Activated CD8-positive, alpha-beta T cell treated with anti-CD3 and anti-CD28 coated beads, Interleukin-2, amount 10 ng/mL, durations not matched to agents 7 days and 5 days (primary cell): ENCODE data around the gene PKN3. TPM values are rescaled to one million over a fixed set of nuclear protein-coding genes. Genes with fewer than 3 reads are reported as not detected.

Experiments
- ATAC-seq: fragments of 150-1000 bp; cut with Tn5 transposase; one replicate; pipeline ENCODE4 v1.10.0; 2021; ENCODE audit warnings: moderate library complexity
- CTCF ChIA-PET: fragments of 350-600 bp; sonication (Branson Sonifier 250); formaldehyde crosslinking; loops from one replicate; lab custom pipeline; 2021; ENCODE audit warnings: antibody characterized with exemption; lab: Charles Lee
- POLR2A ChIA-PET: fragments of 350-600 bp; sonication (Branson Sonifier 250); formaldehyde crosslinking; loops from one replicate; lab custom pipeline; 2021; ENCODE audit warnings: antibody characterized with exemption; lab: Charles Lee
- DNase-seq: peaks from one replicate; pipeline ENCODE4 v3.0.0-alpha.2; 2020
- H3K27ac Mint-ChIP-seq: one replicate; pipeline ENCODE4 v1.8.0; 2021; ENCODE audit warnings: mild to moderate bottlenecking, mixed read lengths
- H3K27me3 Mint-ChIP-seq: one replicate; pipeline ENCODE4 v1.8.0; 2021; ENCODE audit warnings: low read depth, mixed read lengths
- H3K36me3 Mint-ChIP-seq: one replicate; pipeline ENCODE4 v1.8.0; 2021; ENCODE audit warnings: low read depth, mixed read lengths
- H3K4me1 Mint-ChIP-seq: one replicate; pipeline ENCODE4 v1.8.0; 2021; ENCODE audit warnings: low read depth, mixed read lengths
- H3K4me3 Mint-ChIP-seq: one replicate; pipeline ENCODE4 v1.8.0; 2021; ENCODE audit warnings: mild to moderate bottlenecking, mixed read lengths
- H3K9me3 Mint-ChIP-seq: one replicate; pipeline ENCODE4 v1.8.0; 2022; ENCODE audit warnings: mixed read lengths; ENCODE audit not compliant: insufficient read depth
- total RNA-seq, 2 experiments: library from RNA; stranded (reverse); gene quantifications; one replicate each; pipeline ENCODE4 v1.2.3, GENCODE V29; 2021

PKN3 gene
- total RNA-seq, 2 experiments from 2014 or later: 7.6 to 8.0 TPM

DNA sequence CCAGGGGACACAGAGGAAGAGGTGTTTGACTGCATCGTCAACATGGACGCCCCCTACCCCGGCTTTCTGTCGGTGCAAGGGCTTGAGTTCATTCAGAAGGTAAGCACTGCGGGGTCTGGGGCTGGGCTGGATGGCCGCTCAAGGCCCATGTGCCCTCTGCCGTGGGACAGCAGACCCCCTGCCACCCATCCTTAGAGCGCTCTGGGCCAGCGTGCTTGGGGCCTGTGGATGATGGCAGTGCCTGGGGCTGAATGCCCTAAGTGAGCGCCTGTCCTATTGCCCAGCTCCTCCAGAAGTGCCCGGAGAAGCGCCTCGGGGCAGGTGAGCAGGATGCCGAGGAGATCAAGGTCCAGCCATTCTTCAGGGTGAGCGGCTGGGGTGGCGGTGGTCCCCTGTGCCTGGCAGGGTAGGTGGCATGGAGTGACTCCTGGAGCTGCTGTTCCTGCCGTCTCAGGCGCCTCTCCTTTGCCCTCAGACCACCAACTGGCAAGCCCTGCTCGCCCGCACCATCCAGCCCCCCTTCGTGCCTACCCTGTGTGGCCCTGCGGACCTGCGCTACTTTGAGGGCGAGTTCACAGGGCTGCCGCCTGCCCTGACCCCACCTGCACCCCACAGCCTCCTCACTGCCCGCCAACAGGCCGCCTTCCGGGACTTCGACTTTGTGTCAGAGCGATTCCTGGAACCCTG lies 17.8 kb downstream of the PKN3 start:
- POLR2A ChIA-PET: no interaction called here
- H3K9me3 Mint-ChIP-seq: no peaks in the 10 kb centered on the region
- no peak for ATAC-seq

DNA sequence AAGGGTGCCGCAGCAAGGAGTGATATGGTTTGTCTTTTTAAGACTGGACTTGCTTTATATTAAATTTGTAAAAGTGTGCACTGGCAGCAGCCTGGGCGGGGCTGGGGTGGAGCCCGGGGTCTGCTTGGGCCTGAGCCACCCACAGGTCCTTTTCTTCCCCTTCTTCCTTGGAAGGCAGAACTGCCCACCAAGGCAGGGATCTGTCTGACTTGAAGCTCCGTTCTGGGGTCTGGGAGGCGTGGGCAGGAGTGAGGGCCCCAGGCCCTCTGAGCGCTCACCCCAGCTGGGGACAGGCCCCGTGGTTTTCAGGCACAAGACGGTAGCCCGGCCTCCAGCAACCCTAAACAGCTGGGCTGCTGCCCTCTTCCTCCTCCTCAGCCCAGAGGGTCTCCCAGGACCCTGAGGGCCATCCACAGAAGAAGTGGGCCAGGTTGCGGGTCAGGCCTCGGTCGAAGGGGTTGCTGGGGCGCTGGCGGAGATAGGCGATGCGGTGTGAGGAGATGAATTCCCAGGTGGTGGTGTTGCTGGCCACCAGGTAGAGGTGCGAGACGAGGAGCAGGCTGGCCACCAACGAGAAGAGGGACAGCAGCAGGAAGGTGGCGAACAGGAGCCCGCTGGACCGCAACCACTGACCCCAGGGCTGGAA lies 18.7 kb downstream of the PKN3 start:
- ChIA-PET CTCF (no interaction called here), POLR2A (no interaction called here)
- ATAC-seq (no peak), DNase-seq (no peak)
- Mint-ChIP-seq H3K4me1 (peaks cover 38% of the 10 kb centered on the region), H3K36me3 (peaks cover 34% of the 10 kb centered on the region), H3K9me3 (no peaks in the 10 kb centered on the region), H3K4me3 (no peak overlapping the region), H3K27me3 (no peaks in the 10 kb centered on the region), H3K27ac (no peak overlapping the region)

More for the DNA sequence above, 17.8 kb downstream of the PKN3 start:
- H3K27me3 Mint-ChIP-seq: no peaks in the 10 kb centered on the region
- no peak overlapping the region for H3K27ac Mint-ChIP-seq
- peaks cover 31% of the 10 kb centered on the region for H3K4me1 Mint-ChIP-seq
- H3K4me3 Mint-ChIP-seq: no peak overlapping the region
- no peak for DNase-seq
- H3K36me3 Mint-ChIP-seq: peaks cover 34% of the 10 kb centered on the region
- CTCF ChIA-PET: no interaction called here

DNA sequence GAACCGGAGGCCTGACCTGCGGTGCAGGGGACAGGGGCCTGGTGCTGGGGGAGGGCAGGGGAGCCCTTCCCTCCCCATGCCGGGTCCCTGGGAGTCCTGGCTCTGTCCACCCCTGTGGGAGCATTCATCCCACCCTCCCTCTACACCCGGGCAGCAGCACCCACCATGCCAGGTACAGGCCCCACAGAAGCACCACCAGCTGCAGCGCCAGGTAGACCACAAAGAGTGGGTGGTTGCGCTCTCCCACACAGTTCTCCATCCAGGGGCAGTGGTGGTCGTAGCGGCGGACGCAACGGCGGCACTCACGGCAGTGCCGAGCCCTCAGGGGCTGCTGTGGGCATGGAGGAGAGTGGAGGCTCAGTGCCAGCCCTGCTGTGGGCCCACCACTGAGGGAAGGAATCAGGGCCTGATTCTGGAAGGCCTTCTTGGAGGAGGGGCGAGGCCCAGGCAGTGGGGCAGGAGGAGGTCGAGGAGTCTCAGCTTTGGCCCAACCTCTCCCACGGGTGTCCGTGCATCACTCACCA lies 19.2 kb downstream of the PKN3 start:
- DNase-seq (no peak), ATAC-seq (no peak)
- H3K27ac Mint-ChIP-seq: no peak overlapping the region
- ChIA-PET POLR2A (interaction anchor here (1.6 kb wide), 1 partner anchor 32 kb away, joined by 6 read pairs; the partner anchor contains the start of gene SET), CTCF (interaction anchor here (2.8 kb wide), 1 partner anchor 19 kb away, joined by 13 read pairs; the partner anchor contains the start of gene PKN3)
- H3K9me3 Mint-ChIP-seq: no peaks in the 10 kb centered on the region
- no peak overlapping the region for H3K4me3 Mint-ChIP-seq
- H3K36me3 Mint-ChIP-seq: peaks cover 37% of the 10 kb centered on the region
- H3K4me1 Mint-ChIP-seq: peaks cover 41% of the 10 kb centered on the region
- no peaks in the 10 kb centered on the region for H3K27me3 Mint-ChIP-seq

DNA sequence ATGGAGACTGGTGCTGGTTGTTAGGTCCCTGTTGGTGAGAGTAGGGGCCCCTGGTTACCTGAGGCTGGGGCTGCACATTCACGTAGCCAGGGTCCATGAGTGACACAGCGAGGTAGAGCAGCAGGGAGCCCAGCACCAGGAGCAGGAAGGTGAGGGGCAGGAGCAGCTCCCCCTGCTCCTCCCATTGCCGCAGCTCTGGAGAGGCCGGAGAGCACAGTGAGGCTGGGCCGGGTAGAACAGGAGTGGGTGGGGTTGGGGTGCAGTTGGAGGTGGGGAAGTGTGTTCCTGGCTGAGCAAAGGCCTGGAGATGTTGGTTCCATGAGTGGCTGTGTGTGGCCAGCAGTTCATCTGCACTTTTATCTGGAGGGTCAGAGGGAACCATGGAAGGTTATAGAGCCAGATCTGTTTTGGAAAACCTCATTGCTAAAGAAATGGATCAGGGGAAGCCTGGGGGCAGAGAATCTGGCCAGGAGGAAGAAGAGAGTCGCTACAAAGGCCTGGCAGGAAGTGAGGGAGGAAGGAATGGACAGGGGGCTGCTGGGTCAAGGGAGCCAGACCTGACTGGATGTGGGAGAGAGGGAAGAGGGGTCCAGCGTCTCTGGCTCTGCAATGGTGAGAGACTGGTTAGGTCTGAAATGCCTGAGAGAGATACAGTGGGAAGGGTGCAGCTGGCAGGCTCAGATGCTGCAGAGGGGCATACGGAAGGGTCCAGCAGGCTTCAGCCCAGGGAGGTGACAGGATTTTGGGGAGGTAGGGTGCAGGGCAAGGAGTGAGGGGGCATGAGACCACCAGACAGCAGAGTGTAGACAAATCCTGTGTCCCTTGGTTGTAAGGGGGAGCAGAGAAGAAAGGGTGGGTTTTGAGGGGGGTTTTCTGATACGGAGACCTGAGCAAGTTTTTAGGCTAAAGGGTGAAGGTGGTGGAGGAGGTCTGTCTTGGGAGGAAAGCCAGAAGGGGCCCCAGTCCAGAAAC lies 20.4 kb downstream of the PKN3 start:
- Mint-ChIP-seq H3K4me3 (peak overlapping the region; percentile 97), H3K27me3 (no peaks in the 10 kb centered on the region), H3K4me1 (peaks cover 49% of the 10 kb centered on the region), H3K9me3 (no peaks in the 10 kb centered on the region), H3K36me3 (peaks cover 46% of the 10 kb centered on the region), H3K27ac (peak overlapping the region; percentile 95)
- no peak for DNase-seq
- ChIA-PET CTCF (interaction anchor here (2.8 kb wide), 1 partner anchor 21 kb away, joined by 13 read pairs; the partner anchor contains the start of gene PKN3), POLR2A (interaction anchor here (1.6 to 1.7 kb wide), 2 partner anchors 25 to 33 kb away, joined by 6 read pairs; partner anchors contain the start of gene SET)
- no peak for ATAC-seq

DNA sequence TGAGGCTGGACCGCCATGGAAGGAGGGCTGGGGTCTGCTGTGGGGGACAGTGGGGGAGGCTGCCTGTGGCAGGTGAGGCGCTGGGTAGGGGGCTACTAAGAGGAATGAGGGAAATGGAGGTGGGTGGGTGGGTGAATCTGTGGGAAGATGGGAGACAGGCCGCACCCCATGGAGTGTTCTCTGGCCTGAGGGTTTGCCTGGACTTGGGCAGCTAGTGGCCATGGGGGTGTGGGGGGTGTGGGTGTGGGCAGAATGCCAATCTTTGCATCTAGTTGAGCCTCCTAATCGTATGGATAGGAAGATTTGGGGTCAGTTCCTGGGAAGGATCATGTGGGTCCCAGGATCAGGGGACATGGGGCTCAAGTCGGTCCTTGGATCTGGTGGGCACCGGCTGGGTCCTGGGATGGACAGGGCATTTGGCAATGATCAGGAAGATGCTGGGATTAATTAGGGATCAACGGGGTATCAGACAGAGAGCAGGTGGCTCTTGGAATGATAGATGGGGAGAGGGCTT lies 21.1 kb downstream of the PKN3 start:
- H3K27ac Mint-ChIP-seq: peak overlapping the region; percentile 95
- ATAC-seq (no peak), DNase-seq (no peak)
- peaks cover 46% of the 10 kb centered on the region for H3K36me3 Mint-ChIP-seq
- CTCF ChIA-PET: interaction anchor here (0.7 to 2.8 kb wide), 3 partner anchors 21 to 901 kb away, joined by 3 to 13 read pairs (median 7); partner anchors contain the start of genes ENDOG and PKN3
- no peaks in the 10 kb centered on the region for H3K9me3 Mint-ChIP-seq
- peak overlapping the region; percentile 97 for H3K4me3 Mint-ChIP-seq
- peaks cover 52% of the 10 kb centered on the region for H3K4me1 Mint-ChIP-seq
- H3K27me3 Mint-ChIP-seq: no peaks in the 10 kb centered on the region
- POLR2A ChIA-PET: interaction anchor here (0.8 to 1.7 kb wide), 5 partner anchors 26 to 171 kb away, joined by 5 to 6 read pairs (median 5); partner anchors contain the start of genes SET and SPTAN1

DNA sequence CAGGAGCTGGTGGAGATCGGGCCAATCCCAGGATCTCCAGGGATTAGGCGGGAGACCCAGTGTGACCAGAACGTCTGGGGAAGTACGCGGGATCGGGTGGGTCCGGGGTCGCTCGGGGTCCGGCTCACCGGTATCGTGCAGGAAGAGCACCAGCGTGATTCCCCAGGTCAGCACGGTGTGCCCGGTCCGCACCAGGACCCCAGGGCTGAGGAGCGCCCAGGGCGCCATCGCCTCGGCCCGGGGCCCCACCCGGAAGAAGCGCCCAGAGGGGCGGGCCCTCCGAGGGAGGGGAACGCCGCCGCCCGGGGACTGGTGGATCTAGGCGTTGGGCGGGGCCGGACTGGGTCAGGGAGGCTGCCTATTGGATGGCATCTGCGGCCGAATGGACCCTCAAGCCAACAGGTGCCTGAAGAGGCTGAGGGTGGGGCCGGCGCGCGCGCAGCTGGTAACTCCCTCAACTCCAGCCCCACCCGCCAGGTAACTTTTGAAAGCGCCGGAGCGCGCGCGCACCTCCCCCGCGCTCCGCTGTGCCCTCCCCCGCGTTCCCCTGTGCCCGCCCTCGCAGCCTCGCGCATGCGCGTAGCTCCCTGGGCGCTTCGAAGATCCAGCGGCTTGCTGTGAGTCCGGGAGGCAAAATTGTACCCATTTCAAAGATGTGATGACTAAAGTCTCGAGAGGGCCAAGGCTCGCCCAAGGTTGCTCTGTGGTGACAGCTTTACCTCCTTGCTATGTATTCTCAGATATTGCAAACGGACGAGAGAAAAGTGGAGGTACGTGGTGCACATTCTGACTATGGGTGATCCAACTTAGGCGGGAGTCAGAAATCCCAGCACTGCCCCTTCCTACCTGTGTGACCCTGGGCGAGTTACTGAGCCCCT lies 21.8 kb downstream of the PKN3 start, which contains the start of gene ZDHHC12:
Gene ZDHHC12 (minus strand): TSS at position 262 of the 878 bp plus-strand sequence. CDS start 34 bp downstream, at position 228.
- ATAC-seq (peak; percentile 99), DNase-seq (peak; percentile 100)
- Mint-ChIP-seq H3K9me3 (no peaks in the 10 kb centered on the region), H3K27ac (peak within 1 kb of the TSS; percentile 95), H3K4me1 (peaks cover 52% of the 10 kb centered on the region), H3K27me3 (no peaks in the 10 kb centered on the region), H3K4me3 (peak within 1 kb of the TSS; percentile 97), H3K36me3 (peaks cover 46% of the 10 kb centered on the region)
- CTCF ChIA-PET: interaction anchor here (0.7 to 2.8 kb wide), 5 partner anchors 22 to 900 kb away, joined by 3 to 13 read pairs (median 4); partner anchors contain the start of genes ENDOG, PKN3 and SET
- POLR2A ChIA-PET: interaction anchor here (0.8 to 1.7 kb wide), 13 partner anchors 27 to 219 kb away, joined by 3 to 8 read pairs (median 4); partner anchors contain the start of genes ENDOG, GLE1, SET and SPTAN1

DNA sequence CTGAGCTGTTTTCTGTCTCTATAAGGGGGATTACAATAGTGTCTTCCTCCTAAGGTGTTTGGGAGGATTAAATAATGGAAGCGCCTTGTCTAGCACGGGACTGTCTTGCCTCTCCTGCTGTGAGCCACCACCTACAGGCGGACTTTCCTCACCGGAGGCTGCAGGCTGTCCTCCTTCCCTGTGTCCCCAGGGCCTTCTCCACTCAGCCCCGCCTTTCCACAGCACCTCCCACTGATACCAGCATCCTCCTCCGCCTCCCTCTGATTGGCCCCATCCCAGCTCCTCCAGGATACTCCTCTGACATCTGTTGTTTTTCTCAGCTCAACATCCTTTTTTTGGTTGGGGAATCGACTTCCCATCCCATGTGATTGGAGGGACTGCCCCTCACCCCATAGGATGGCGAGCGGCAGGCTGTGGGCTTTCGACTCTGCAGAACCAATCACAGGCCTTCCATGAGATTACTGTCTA lies 22.5 kb downstream of the PKN3 start:
- peaks cover 52% of the 10 kb centered on the region for H3K4me1 Mint-ChIP-seq
- DNase-seq (peak; percentile 58), ATAC-seq (peak; percentile 7)
- H3K27ac Mint-ChIP-seq: peak overlapping the region; percentile 93
- H3K36me3 Mint-ChIP-seq: peaks cover 43% of the 10 kb centered on the region
- POLR2A ChIA-PET: interaction anchor here (0.6 to 1.7 kb wide), 12 partner anchors 28 to 220 kb away, joined by 3 to 8 read pairs (median 4); partner anchors contain the start of genes ENDOG, GLE1, SET and SPTAN1
- H3K27me3 Mint-ChIP-seq: no peaks in the 10 kb centered on the region
- CTCF ChIA-PET: interaction anchor here (0.9 to 2.8 kb wide), 4 partner anchors 23 to 286 kb away, joined by 3 to 13 read pairs (median 6); partner anchors contain the start of genes ENDOG, PKN3 and SET
- peak overlapping the region; percentile 97 for H3K4me3 Mint-ChIP-seq
- H3K9me3 Mint-ChIP-seq: no peaks in the 10 kb centered on the region

DNA sequence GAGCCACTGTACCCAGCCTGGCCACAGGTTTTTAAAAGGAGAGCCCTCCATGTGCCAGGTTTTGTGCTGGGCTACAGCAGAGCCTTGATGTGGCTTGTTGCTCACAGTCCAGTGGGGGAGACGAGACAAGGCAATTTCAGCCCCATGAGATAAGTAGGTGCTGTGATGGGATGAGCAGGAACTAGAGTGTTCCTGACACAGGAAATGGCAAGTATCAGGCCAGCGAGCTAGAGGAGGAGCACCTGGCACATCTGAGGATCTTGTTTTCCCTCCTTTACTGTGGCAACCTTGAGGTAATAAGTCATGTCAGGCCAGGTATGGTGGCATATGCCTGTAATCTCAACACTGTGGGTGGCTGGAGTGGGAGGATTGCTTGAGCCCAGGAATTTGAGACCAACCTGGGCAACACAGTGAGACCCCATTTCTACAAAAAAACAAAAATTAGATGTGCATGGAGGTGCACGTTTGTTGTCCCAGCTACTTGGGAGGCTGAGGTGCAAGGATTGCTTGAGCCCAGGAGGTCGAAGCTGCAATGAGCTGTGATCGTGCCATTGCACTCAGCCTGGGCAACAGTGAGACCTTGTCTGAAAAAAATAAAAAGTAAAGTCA lies 25.4 kb downstream of the PKN3 start:
- Mint-ChIP-seq H3K4me3 (no peak overlapping the region), H3K36me3 (peaks cover 22% of the 10 kb centered on the region), H3K27ac (peak overlapping the region; percentile 66), H3K27me3 (no peaks in the 10 kb centered on the region), H3K9me3 (no peaks in the 10 kb centered on the region), H3K4me1 (peaks cover 44% of the 10 kb centered on the region)
- ChIA-PET POLR2A (no interaction called here), CTCF (no interaction called here)
- ATAC-seq (no peak), DNase-seq (no peak)

DNA sequence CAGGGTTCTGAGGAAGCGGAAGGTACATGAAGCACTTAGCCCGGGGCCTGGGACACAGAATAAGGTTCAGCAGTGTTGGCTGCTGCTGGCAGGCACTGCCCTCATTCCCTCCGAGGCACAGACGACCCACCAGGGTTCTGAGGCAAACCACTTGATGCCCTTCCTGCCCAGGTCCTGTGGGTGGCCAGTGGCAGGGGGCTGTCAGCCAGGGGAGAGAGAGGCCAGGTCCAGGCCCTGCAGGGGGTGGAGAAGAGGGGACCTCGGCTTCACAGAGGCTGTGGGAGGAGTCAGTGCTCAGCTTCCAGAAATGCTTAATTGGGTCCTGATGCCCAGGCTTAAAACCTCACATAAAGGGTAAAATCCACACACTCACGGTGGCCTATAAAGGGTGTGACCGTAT lies 26.0 kb downstream of the PKN3 start:
- no peak for DNase-seq
- ATAC-seq: no peak
- Mint-ChIP-seq H3K4me3 (no peak overlapping the region), H3K27me3 (no peaks in the 10 kb centered on the region), H3K27ac (no peak overlapping the region), H3K36me3 (peaks cover 21% of the 10 kb centered on the region), H3K9me3 (no peaks in the 10 kb centered on the region), H3K4me1 (peaks cover 43% of the 10 kb centered on the region)
- POLR2A ChIA-PET: interaction anchor here (1.5 kb wide), 1 partner anchor 223 kb away, joined by 3 read pairs; no protein-coding TSS in a partner anchor
- CTCF ChIA-PET: no interaction called here
